Left renal pelvis (tissue), 4 donors: ENCODE results near the gene ASCC3. TPM values are rescaled to one million over a fixed set of nuclear protein-coding genes. Genes with fewer than 3 reads are reported as not detected.

ENCODE experiments used
- DNase-seq, 4 donors: peaks; one replicate each; pipeline ENCODE4 v3.0.0-alpha.2; 2013; ENCODE audit warnings: low read depth in 4 of 4, low spot score in 3 of 4
- polyA plus RNA-seq, 4 donors: library from polyadenylated mRNA; unstranded; fragments of 120-200 nt; gene quantifications; one replicate each; pipeline ENCODE4 v1.2.1, GENCODE V29; 2013; ENCODE audit not compliant: insufficient read length in 4 of 4

The ASCC3 gene
- polyA plus RNA-seq, 4 donors: 21.1 to 27.4 (median 24.1) TPM

GRCh38 chr6:100613656-100614055 lies 267.5 kb downstream of the ASCC3 start:
- no peak for DNase-seq

- DNase-seq: no peak
Observed at GRCh38 chr6:100612094-100612493, 269.0 kb downstream of the ASCC3 start.

- DNase-seq: no peak
Observed at GRCh38 chr6:100599088-100599770, 281.9 kb downstream of the ASCC3 start.

GRCh38 chr6:100595456-100595855 lies 285.7 kb downstream of the ASCC3 start:
- no peak for DNase-seq

- no peak for DNase-seq
Observed at GRCh38 chr6:100593522-100593921, 287.6 kb downstream of the ASCC3 start.

GRCh38 chr6:100592929-100593328 lies 288.2 kb downstream of the ASCC3 start:
- DNase-seq: peak in 2 of 4 donors; percentile 4 to 14

GRCh38 chr6:100577425-100577824 lies 303.7 kb downstream of the ASCC3 start:
- no peak for DNase-seq

GRCh38 chr6:100575921-100576320 lies 305.2 kb downstream of the ASCC3 start:
- no peak for DNase-seq

- no peak for DNase-seq
Observed at GRCh38 chr6:100574836-100575235, 306.3 kb downstream of the ASCC3 start.

GRCh38 chr6:100573166-100573565 lies 308.0 kb downstream of the ASCC3 start:
- DNase-seq: no peak

- no peak for DNase-seq
Observed at GRCh38 chr6:100568255-100568654, 312.9 kb downstream of the ASCC3 start.

- no peak for DNase-seq
Observed at GRCh38 chr6:100566563-100566962, 314.6 kb downstream of the ASCC3 start.

GRCh38 chr6:100565439-100566104 lies 315.6 kb downstream of the ASCC3 start:
- no peak for DNase-seq

GRCh38 chr6:100559859-100560258 lies 321.3 kb downstream of the ASCC3 start:
- no peak for DNase-seq

GRCh38 chr6:100554228-100554627 lies 326.9 kb downstream of the ASCC3 start:
- no peak for DNase-seq

GRCh38 chr6:100553243-100553642 lies 327.9 kb downstream of the ASCC3 start:
- DNase-seq: no peak

GRCh38 chr6:100549406-100550167 lies 331.5 kb downstream of the ASCC3 start:
- DNase-seq: no peak

- no peak for DNase-seq
Observed at GRCh38 chr6:100538086-100538485, 343.0 kb downstream of the ASCC3 start.

GRCh38 chr6:100518588-100518987 lies 362.5 kb downstream of the ASCC3 start:
- DNase-seq: no peak

- no peak for DNase-seq
Observed at GRCh38 chr6:100517633-100518032, 363.5 kb downstream of the ASCC3 start.

GRCh38 chr6:100517106-100517505 lies 364.0 kb downstream of the ASCC3 start:
- no peak for DNase-seq

- DNase-seq: no peak
Observed at GRCh38 chr6:100514660-100515059, 366.5 kb downstream of the ASCC3 start.
